ENCODE results near the gene HDAC11.
A peak's percentile ranks its signal among the peaks of the same experiment; 100 is the strongest.
"Not testable (repeated sequence)": the region's sequence is repeated elsewhere in the genome, so short reads cannot be mapped to it uniquely, and the experiment has no call there.

HDAC11 gene

DNA sequence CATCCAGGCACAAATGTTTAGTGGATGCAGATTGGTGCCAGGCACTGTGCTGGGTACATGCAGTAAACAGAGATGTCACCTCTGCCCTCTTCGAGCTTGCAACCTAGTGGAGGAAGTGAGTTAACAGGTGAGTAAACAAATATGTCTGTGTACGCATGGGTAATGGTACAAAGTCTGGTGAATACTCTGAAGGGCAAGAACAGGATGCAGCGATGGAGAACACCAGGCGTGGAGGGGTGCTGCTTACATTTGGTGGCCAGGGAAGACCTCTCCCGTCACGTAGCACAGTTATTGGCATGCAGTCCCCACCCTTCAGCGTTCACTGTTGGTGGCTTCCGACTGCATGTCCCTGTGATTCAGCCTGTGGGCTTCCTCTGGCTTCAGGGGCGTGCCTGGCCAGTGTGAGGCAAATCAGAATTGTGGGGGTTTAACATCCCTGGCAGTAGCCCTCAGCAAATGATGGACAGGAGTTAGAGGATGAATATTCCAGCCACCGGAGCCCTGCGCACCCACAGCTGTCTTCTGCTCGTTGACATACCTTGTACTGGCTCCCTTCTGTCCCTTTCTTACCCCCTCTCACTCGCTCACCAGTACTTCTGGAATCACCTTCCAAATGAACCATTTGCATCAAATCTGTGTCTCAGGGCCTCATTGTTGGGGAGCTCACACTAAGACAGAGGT is 9.1 kb upstream of the HDAC11 start:
- DNase-seq, result peak; percentile 6

GRCh38 chr3:13472286-13472685 is 7.8 kb upstream of the HDAC11 start:
- DNase-seq, result no peak

- no peak for DNase-seq
Measured at GRCh38 chr3:13473020-13473419, 7.1 kb upstream of the HDAC11 start.

- DNase-seq, result no peak
Measured at GRCh38 chr3:13474021-13474420, 6.1 kb upstream of the HDAC11 start.

DNA sequence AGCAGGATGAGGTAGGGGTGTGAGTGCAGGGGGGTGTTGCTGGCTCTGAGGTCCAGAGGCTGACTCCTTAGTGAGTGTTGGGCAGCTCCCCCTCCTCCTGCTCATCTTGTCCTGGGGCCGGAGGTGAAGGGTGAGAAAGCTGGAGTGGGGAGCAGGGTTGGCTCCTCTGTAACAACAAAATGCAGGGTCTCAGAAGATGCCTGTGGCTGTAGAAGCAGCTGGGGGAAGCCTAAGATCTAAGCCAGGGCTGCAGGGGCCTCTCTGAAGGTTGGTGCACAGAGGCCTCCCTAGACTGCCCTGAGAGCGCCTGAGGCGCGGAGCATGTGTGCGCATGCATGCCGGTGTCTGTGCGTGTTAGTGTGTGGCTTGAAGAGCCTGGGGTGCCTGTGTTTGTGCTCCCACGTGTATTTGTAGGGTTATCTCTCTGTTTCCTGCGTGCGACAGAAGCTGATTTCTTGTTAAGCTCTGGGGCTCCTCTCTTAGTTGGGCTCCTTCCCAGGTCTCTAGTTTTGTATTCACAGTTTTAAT is 5.3 kb upstream of the HDAC11 start:
- no peak for DNase-seq

DNA sequence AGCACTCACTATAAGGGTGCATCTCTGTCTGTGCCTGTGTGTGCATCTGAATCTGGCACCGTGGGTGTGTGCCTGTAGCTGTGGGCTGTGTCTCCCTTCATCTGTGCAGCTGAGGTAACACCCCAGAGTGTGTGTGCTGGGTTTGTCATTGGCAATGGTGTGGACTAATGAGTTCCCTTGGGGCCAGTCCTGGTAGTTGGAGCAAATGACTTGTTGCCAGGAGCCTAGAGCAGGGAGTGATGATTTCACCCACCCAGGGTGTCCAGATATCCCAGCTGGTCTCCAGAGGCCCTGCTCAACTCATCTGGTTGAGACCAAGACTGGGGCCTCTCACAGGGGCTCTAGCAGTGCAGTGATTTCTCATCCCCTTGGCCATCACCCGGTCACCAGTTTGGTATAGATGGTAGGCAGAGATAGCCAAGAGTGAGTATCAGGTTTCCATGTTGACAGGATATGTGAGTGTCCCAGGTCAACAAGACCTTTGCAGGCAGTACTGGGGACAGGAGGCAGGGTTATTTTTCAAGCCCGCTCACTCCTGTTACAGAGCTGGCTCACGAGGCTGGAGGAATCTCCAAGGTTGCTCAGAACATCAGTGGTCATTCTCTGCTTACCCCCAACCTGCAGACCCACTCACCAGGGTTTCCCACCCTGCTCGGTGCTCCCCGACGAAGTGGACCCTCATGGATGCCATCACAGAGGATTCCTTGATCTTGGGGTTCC is 4.1 kb upstream of the HDAC11 start:
- no peak for DNase-seq

- DNase-seq, result no peak
Measured at GRCh38 chr3:13477943-13478342, 2.2 kb upstream of the HDAC11 start.

- peak; percentile 9 for DNase-seq
Measured at GRCh38 chr3:13479332-13479581, 849 bp upstream of the HDAC11 start.

GRCh38 chr3:13480340-13481318 is 523 bp downstream of the HDAC11 start:
- peak; percentile 23 for DNase-seq

DNA sequence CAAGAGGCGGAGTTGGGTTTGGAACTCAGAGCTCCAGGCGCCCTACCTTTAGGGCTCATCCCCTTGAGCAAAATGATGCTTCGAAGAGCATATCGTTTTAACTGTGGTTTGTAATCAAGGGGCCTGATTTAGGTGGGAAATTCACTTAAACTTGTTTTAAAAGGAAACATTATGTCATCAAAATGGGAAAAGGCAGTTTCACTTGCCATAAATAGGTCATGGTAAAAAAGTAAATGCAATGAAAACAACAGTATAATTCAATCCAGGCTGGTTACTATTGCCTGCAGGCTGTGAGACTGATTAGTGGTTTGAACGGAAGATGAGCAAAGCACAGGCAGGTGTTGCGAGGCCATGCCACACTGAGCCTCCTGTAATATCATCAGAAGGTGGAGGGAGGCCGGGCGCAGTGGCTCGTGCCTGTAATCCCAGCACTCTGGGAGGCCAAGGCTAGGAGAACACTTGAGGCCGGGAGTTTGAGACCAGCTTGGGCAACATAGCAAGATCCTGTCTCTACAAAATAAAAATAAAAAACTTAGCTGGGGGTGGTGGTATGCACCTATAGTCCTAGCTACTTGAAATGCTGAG is 2.1 kb downstream of the HDAC11 start:
- DNase-seq, result no peak

DNA sequence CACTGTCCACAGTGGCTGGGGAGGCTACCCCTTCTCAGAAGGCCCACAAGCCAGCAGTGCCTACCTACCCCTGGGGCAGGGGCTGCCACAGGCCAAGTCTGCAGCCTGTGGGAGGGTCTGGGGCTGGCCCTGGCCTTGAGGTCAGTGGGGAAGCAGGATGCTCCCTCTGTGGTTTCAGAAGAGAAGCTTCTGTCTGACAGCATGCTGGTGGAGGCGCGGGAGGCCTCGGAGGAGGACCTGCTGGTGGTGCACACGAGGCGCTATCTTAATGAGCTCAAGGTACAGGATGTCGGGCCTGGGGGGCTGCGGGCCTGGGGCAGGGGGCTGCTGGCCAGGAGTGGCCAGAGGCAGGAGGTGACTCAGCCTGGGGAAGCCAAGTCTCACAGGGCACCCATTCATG is 3.2 kb downstream of the HDAC11 start:
- DNase-seq, result no peak

DNA sequence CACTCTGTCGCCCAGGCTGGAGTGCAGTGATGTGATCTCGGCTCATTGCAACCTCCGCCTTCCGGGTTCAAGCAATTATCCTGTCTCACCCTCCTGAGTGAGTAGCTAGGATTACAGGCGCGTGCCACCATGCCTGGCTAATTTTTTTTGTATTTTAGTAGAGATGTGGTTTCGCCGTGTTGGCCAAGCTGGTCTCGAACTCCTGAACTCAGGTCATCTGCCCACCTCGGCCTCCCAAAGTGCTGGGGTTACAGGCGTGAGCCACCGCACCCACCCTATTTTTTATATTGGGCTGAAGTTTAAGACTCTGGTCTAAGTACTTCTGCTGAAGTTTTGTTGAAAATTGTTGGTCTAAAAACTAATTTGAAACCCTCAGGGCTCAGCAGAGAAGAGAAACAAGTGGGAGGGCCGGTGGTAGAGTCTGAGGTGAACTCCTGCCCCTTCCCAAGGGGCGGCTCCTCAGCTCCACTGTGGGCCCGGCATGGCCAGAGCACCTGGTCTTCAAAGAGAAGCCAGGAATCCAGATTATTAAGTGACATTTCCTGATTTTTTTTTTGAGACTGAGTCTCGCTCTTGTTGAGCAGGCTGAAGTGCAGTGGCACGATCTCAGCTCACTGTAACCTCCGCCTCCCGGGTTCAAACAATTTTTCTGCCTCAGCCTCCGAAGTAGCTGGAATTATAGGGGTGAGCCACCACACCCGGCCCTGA is 4.0 kb downstream of the HDAC11 start:
- no peak for DNase-seq

DNA sequence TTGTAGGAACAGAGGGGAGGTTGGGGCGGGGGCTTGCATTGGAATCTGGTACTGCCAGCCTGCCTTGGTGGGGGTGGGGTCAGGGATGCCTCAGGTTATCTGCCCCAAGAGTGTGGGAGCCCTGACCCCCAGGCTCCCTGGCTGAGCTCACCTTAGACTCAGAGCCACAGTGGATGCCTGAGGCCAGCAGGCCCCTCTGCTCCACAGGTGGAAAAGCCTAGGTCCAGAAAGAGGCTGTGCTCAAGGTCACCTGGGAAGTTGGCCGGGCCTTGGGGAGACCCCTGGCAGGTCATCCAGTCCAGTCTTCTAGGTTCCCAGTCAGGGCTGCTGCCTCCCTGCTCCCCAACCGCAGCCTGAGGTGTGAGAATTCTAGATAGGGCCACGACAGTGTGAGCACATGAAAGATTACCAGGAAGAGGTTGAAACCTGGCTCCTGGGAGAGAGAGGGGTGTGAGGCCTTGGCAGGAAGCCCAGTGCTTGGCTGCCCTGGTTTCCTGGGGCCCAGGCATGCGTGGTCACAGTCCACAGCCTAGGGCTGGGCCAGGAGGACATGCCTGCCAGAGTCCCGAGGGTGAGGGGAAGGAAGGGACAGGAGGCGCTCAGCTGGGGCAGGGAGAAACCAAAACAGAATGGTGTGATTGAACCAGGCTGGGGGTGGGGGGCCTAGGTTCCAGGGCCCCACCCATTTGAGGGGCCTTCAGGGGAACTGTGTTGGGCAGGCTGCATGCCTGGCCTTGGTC is 4.9 kb downstream of the HDAC11 start:
- DNase-seq, result peak; percentile 61

- not testable (repeated sequence) for DNase-seq
Measured at GRCh38 chr3:13485630-13486562, 5.8 kb downstream of the HDAC11 start.

DNA sequence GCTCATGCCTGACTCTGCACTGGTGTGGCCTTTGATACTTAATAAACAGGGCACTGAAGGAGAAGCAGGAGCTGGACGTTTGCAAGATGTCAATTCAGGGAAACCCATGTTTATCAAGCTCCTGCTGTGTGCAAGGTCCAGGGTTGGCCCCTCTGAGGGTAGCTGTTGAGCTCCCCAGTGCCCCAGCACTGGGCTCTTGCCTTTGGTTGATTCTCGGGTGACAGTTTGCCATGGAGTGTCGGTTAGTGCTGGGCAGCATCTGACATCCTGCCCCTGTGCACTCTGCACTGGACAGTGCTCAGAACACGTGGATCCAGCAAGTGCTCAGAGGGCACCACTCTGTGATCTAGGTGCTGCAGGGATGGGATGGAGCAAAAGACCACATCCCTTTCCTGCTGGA is 7.3 kb downstream of the HDAC11 start:
- no peak for DNase-seq

DNA sequence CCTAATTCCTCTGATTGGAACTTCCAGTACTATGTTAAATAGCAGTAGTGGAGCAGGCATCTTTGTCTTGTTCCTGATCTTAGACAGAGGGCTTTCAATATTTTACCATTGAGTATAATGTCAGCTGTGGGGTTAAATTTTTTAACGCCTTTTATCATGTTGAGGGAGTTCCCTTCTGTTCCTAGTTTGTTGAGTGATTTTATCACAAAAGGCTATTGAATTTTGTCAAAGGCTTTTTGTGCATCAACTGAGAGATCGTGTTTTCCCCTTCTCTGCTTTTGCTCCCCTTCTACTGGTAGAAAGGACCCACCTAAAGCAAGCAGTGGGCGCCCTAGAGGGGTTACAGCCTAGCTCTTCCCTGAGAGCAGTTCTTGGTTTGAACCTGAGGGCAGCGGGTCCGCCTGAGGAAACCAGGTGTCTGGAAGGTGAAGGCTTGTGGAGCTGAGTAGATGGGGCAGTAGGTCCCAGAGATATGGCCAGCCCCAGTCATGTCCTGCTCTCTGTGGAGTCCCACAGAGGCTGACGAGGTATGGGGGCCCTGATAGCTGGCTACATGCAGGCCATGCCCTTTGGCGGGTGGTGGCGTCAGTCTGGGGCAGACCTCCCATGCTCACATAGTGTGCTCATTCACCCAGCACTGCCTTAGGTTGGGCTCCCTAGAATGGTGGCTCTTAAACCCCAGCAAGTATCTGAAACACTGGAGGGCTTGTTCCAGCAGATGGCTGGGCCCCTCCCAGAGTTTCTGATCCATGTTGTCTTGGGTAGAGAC is 11.3 kb downstream of the HDAC11 start:
- DNase-seq, result no peak

DNA sequence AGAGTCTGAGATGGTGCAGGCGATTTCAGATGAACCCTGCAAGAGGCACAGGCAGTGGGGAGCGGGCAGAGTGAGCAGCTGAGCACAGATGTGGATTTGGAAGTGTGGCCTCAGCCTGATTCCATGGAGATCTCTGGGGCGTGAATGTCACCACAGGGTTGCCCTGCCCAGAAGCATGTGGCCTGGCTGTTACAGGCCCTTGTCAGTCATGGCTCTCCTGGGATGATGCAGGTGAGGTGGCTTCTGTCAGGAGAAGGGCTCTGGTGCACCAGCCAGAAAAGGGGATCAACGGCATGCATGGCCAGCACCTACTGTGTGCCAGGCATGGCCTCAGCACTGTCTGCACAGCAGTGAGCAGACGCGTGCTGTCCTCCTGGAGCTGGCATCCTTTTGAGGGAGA is 11.9 kb downstream of the HDAC11 start:
- DNase-seq, result no peak

DNA sequence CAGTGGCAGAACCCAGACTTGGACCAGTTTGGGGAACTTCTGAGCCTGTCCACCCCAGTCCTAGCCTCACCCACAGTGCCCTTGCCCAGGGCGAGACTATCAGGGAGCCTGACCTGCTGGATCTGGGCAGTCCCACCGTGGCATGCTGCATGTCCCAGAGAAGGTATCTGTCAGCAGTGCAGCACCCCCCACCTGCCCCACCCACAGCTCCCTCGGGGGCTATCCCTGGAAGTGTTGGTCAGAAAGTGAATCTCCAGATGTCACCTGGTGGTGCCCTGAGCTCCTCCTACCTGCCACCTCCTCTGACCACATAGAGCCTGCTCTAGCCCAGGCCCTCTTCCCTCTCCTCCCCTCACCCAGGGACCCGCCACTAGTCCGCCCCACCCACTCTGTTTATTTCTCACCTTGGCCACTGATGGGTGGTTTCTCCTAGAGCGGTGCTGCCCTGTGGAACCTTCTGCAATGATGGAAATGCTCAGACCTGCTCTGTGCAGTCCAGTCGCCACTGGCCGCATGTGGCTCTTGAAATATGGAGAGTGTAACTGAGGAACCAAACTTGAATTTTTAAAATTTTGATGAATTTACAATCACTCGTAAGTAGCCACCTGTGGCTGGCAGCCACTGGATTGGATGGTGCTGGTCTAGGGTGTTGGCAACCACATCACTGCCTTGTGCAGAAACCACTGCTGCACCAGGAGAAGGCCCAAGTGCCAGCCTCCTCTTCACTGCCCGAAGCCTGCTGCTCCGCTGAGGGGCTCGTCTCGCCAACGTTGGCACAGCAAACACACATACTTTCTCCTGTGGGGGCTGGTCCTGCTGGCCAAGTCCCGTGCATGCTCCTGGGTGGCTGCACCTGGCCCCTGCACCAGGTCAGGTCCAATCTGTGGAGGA is 13.1 kb downstream of the HDAC11 start:
- DNase-seq, result no peak
